ENCODE measurements around the gene CAVIN4. TPM values are rescaled to one million over a fixed set of nuclear protein-coding genes. Genes with fewer than 3 reads are reported as not detected.

The CAVIN4 gene, protein sequence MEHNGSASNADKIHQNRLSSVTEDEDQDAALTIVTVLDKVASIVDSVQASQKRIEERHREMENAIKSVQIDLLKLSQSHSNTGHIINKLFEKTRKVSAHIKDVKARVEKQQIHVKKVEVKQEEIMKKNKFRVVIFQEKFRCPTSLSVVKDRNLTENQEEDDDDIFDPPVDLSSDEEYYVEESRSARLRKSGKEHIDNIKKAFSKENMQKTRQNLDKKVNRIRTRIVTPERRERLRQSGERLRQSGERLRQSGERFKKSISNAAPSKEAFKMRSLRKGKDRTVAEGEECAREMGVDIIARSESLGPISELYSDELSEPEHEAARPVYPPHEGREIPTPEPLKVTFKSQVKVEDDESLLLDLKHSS
- polyA plus RNA-seq (2011; rRNA removed) = 0.57 and 0.61 TPM in 2 replicates
- 0.22 and 0.25 TPM in 2 replicates for polyA plus RNA-seq (2012; cell fraction: cytosol; rRNA removed)
- 0.30 and 0.50 TPM in 2 replicates for polyA plus RNA-seq (2012; cell fraction: nucleus; rRNA removed)
- polyA plus RNA-seq (2017; fragmentation: RNase III; extraction: RNeasy Plus Mini Kit Qiagen cat#74134 plus additional on column Dnase treatment) = 0.62 to 0.86 TPM (median 0.79 TPM) in 3 replicates
- polyA minus RNA-seq (2011; rRNA and poly(A)+ RNA removed) = 0.17 and 0.19 TPM in 2 replicates

DNA sequence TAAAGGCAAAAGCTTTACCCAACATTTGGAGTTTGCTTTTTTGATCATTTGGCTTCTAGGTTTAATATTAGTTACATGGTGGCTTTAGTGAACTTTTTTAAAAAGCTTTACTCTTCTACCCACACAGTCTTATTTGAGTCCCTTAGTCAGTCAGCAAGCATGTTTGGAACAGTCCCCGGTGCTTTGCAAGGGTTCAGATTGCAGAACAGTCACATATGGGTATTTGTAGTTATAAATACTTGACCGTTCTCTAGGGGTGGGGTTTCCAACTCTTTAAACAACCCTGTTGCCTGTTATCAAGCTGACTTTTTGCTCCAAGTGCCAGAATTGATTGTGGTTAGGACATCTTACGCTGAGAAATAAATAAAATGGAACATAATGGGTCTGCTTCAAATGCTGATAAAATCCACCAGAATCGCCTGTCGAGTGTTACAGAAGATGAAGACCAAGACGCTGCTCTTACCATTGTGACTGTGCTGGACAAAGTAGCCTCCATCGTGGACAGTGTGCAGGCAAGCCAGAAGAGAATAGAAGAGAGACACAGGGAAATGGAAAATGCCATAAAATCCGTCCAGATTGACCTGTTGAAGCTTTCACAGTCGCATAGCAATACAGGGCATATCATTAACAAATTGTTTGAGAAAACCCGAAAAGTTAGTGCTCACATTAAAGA lies at the start of gene CAVIN4:
CAVIN4 (plus strand) TSS at position 304 of the 673 bp plus-strand sequence; CDS start at position 369, 65 bp downstream.
- no peak for ATAC-seq
- POLR2A ChIA-PET = no interaction called here
- no peak for FAIRE-seq
- no peaks in the 10 kb centered on the region for H3K9me3 ChIP-seq
- no peak for TF ChIP-seq HEYL (CRISPR knock-in tag; IDR thresholded peaks at IDR 0.05)
- TF ChIP-seq, protein P1, sequence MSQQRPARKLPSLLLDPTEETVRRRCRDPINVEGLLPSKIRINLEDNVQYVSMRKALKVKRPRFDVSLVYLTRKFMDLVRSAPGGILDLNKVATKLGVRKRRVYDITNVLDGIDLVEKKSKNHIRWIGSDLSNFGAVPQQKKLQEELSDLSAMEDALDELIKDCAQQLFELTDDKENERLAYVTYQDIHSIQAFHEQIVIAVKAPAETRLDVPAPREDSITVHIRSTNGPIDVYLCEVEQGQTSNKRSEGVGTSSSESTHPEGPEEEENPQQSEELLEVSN (IDR thresholded peaks at IDR 0.05; ENCODE audit: borderline replicate concordance, low read depth) = no peak
- no peak for TF ChIP-seq POLR2A (IDR thresholded peaks at IDR 0.05; ENCODE audit: low read length)
- no peak for TF ChIP-seq MAFK (IDR thresholded peaks at IDR 0.05; ENCODE audit: partially characterized antibody)
- TF ChIP-seq EHF (CRISPR knock-in tag; IDR thresholded peaks at IDR 0.05) = no peak
- TF ChIP-seq, protein P2, sequence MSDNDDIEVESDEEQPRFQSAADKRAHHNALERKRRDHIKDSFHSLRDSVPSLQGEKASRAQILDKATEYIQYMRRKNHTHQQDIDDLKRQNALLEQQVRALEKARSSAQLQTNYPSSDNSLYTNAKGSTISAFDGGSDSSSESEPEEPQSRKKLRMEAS (IDR thresholded peaks at IDR 0.05) = no peak
- TF ChIP-seq RNF2 (IDR thresholded peaks at IDR 0.05; ENCODE audit: borderline replicate concordance, low read depth) = no peak
- TF ChIP-seq, protein P3, sequence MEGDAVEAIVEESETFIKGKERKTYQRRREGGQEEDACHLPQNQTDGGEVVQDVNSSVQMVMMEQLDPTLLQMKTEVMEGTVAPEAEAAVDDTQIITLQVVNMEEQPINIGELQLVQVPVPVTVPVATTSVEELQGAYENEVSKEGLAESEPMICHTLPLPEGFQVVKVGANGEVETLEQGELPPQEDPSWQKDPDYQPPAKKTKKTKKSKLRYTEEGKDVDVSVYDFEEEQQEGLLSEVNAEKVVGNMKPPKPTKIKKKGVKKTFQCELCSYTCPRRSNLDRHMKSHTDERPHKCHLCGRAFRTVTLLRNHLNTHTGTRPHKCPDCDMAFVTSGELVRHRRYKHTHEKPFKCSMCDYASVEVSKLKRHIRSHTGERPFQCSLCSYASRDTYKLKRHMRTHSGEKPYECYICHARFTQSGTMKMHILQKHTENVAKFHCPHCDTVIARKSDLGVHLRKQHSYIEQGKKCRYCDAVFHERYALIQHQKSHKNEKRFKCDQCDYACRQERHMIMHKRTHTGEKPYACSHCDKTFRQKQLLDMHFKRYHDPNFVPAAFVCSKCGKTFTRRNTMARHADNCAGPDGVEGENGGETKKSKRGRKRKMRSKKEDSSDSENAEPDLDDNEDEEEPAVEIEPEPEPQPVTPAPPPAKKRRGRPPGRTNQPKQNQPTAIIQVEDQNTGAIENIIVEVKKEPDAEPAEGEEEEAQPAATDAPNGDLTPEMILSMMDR (IDR thresholded peaks at IDR 0.05) = no peak
- TF ChIP-seq, protein P4, sequence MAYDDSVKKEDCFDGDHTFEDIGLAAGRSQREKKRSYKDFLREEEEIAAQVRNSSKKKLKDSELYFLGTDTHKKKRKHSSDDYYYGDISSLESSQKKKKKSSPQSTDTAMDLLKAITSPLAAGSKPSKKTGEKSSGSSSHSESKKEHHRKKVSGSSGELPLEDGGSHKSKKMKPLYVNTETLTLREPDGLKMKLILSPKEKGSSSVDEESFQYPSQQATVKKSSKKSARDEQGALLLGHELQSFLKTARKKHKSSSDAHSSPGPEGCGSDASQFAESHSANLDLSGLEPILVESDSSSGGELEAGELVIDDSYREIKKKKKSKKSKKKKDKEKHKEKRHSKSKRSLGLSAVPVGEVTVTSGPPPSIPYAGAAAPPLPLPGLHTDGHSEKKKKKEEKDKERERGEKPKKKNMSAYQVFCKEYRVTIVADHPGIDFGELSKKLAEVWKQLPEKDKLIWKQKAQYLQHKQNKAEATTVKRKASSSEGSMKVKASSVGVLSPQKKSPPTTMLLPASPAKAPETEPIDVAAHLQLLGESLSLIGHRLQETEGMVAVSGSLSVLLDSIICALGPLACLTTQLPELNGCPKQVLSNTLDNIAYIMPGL (CRISPR knock-in tag; IDR thresholded peaks at IDR 0.05; ENCODE audit: borderline replicate concordance) = no peak
- WGBS (ENCODE audit: missing lambda C conversion rate) = 80% methylated on average over 10 of the region's 10 CpGs
- no peak within 1 kb of the TSS for H3K4me3 ChIP-seq
- no peaks in the 10 kb centered on the region for H3K4me1 ChIP-seq
- no peak within 1 kb of the TSS for H3K27ac ChIP-seq
- no peak within 1 kb of the TSS for H3K4me2 ChIP-seq
- CTCF ChIA-PET = interaction anchor here (1.0 to 1.7 kb wide), 4 partner anchors 13 to 24 kb away, joined by 3 to 8 read pairs (median 4); no protein-coding TSS in a partner anchor
- DNase-seq (ENCODE audit: low read depth in 1 of 2, low spot score in 1 of 2) = no peak

DNA sequence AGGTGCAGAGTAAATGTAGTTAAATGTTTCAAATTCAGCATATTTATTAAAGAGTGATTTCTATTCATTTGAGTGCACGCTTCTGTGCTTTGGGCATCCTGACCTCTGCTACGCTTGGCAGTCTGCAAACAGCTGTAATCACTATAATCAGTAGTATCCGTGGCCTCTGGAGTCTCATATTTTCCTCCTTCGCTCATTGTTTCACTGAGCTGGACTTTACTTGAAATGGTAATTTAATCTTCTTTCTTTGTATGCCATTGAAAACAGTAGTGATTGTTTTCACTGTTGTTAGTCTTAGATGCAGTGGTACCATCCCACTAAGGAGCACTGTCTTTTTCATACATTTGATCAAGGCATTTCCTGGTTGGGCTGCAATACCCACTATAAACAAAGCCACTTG lies 43.5 kb upstream of the CAVIN4 start:
- Histone ChIP-seq H3K27ac (no peak overlapping the region), H3K4me2 (no peak overlapping the region), H3K4me3 (no peak overlapping the region), H3K9me3 (no peaks in the 10 kb centered on the region), H3K4me1 (no peaks in the 10 kb centered on the region)
- DNase-seq (ENCODE audit: low read depth in 1 of 2, low spot score in 1 of 2) = no peak
- no peak for FAIRE-seq
- 90% methylated on average over 4 of the region's 4 CpGs for whole genome bisulfite sequencing (ENCODE audit: missing lambda C conversion rate)
- ChIA-PET POLR2A (no interaction called here), CTCF (no interaction called here)
- TF ChIP-seq KDM5A (IDR thresholded peaks at IDR 0.05) = no peak
- no peak for TF ChIP-seq JUN (IDR thresholded peaks at IDR 0.05)
- no peak for TF ChIP-seq KDM1A (IDR thresholded peaks at IDR 0.05; ENCODE audit: low read depth)
- no peak for TF ChIP-seq ZNF302 (CRISPR knock-in tag; IDR thresholded peaks at IDR 0.05)
- no peak for TF ChIP-seq POLR2A (IDR thresholded peaks at IDR 0.05; ENCODE audit: low read length)
- no peak for TF ChIP-seq BHLHE40 (IDR thresholded peaks at IDR 0.05; ENCODE audit: low read depth, low read length)
- no peak for TF ChIP-seq FOXS1 (CRISPR knock-in tag; IDR thresholded peaks at IDR 0.05)
- TF ChIP-seq CHD2 (IDR thresholded peaks at IDR 0.05; ENCODE audit: low read length, partially characterized antibody) = no peak
- TF ChIP-seq, protein P5, sequence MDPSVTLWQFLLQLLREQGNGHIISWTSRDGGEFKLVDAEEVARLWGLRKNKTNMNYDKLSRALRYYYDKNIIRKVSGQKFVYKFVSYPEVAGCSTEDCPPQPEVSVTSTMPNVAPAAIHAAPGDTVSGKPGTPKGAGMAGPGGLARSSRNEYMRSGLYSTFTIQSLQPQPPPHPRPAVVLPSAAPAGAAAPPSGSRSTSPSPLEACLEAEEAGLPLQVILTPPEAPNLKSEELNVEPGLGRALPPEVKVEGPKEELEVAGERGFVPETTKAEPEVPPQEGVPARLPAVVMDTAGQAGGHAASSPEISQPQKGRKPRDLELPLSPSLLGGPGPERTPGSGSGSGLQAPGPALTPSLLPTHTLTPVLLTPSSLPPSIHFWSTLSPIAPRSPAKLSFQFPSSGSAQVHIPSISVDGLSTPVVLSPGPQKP (IDR thresholded peaks at IDR 0.05; ENCODE audit: low read depth, low read length) = no peak
- TF ChIP-seq, protein P2 (IDR thresholded peaks at IDR 0.05) = no peak
- no peak for TF ChIP-seq EHMT2 (IDR thresholded peaks at IDR 0.05; ENCODE audit: low read depth)
- TF ChIP-seq, protein P4 (CRISPR knock-in tag; IDR thresholded peaks at IDR 0.05; ENCODE audit: borderline replicate concordance) = no peak
- no peak for ATAC-seq
